ENCODE measurements around the gene PRDM16.

GRCh38 chr1:3051270-3052268 lies 17.4 kb upstream of the PRDM16 start:
- TF ChIP-seq CTCF (IDR thresholded peaks at IDR 0.05) (no peak), POLR2AphosphoS5 (IDR thresholded peaks at IDR 0.05) (no peak), EP300 (IDR thresholded peaks at IDR 0.05) (no peak), POLR2A (IDR thresholded peaks at IDR 0.05) (no peak)
